ENCODE data around the gene FYN. TPM values are rescaled to one million over a fixed set of nuclear protein-coding genes. Genes with fewer than 3 reads are reported as not detected.

Gene FYN
- total RNA-seq, 1 experiment from 2014 or later, result 37.8 TPM

- H3K36me3 Mint-ChIP-seq (ENCODE audit: insufficient read depth, unreplicated experiment), result no peaks in the 10 kb centered on the region
- H3K27me3 Mint-ChIP-seq (ENCODE audit: insufficient read depth, unreplicated experiment), result no peaks in the 10 kb centered on the region
- no peaks in the 10 kb centered on the region for H3K9me3 Mint-ChIP-seq (ENCODE audit: unreplicated experiment)
- TF ChIP-seq CTCF (IDR thresholded peaks at IDR 0.05; ENCODE audit: unreplicated experiment), result no peak
- intact Hi-C loops (cut with micrococcal nuclease), result no loop called here
- H3K4me3 Mint-ChIP-seq (ENCODE audit: unreplicated experiment), result no peak overlapping the region
- no peaks in the 10 kb centered on the region for H3K4me1 Mint-ChIP-seq (ENCODE audit: insufficient read depth, unreplicated experiment)
- POLR2A ChIA-PET, result interaction anchor here (0.6 kb wide), 2 partner anchors 242 to 721 kb away, joined by 3 read pairs; no protein-coding TSS in a partner anchor
- DNase-seq (ENCODE audit: unreplicated experiment), result no peak
- CTCF ChIA-PET, result interaction anchor here (0.5 to 0.6 kb wide), 2 partner anchors 37 to 75 kb away, joined by 3 read pairs; no protein-coding TSS in a partner anchor
- no TSS peak for BruUV-seq (replicated peaks)
- H3K27ac Mint-ChIP-seq (ENCODE audit: low read depth, unreplicated experiment), result no peak overlapping the region
Measured at GRCh38 chr6:111766201-111766857, 106.9 kb downstream of the FYN start.

- no TSS peak for BruUV-seq (replicated peaks)
- POLR2A ChIA-PET, result no interaction called here
- CTCF ChIA-PET, result interaction anchor here (0.5 kb wide), 1 partner anchor 37 kb away, joined by 3 read pairs; no protein-coding TSS in a partner anchor
- Mint-ChIP-seq H3K27ac (ENCODE audit: low read depth, unreplicated experiment) (no peak overlapping the region), H3K4me1 (ENCODE audit: insufficient read depth, unreplicated experiment) (no peaks in the 10 kb centered on the region), H3K36me3 (ENCODE audit: insufficient read depth, unreplicated experiment) (no peaks in the 10 kb centered on the region), H3K27me3 (ENCODE audit: insufficient read depth, unreplicated experiment) (no peaks in the 10 kb centered on the region), H3K4me3 (ENCODE audit: unreplicated experiment) (no peak overlapping the region), H3K9me3 (ENCODE audit: unreplicated experiment) (no peaks in the 10 kb centered on the region)
- intact Hi-C loops (cut with micrococcal nuclease), result no loop called here
- TF ChIP-seq CTCF (IDR thresholded peaks at IDR 0.05; ENCODE audit: unreplicated experiment), result no peak
- DNase-seq (ENCODE audit: unreplicated experiment), result no peak
Measured at GRCh38 chr6:111765763-111766162, 107.5 kb downstream of the FYN start.

- intact Hi-C loops (cut with micrococcal nuclease), result no loop called here
- POLR2A ChIA-PET, result no interaction called here
- DNase-seq (ENCODE audit: unreplicated experiment), result no peak
- no peak for TF ChIP-seq CTCF (IDR thresholded peaks at IDR 0.05; ENCODE audit: unreplicated experiment)
- H3K27me3 Mint-ChIP-seq (ENCODE audit: insufficient read depth, unreplicated experiment), result no peaks in the 10 kb centered on the region
- CTCF ChIA-PET, result interaction anchor here (0.7 kb wide), 1 partner anchor 43 kb away, joined by 3 read pairs; no protein-coding TSS in a partner anchor
- H3K4me3 Mint-ChIP-seq (ENCODE audit: unreplicated experiment), result no peak overlapping the region
- H3K4me1 Mint-ChIP-seq (ENCODE audit: insufficient read depth, unreplicated experiment), result no peaks in the 10 kb centered on the region
- no peaks in the 10 kb centered on the region for H3K9me3 Mint-ChIP-seq (ENCODE audit: unreplicated experiment)
- H3K27ac Mint-ChIP-seq (ENCODE audit: low read depth, unreplicated experiment), result no peak overlapping the region
- no peaks in the 10 kb centered on the region for H3K36me3 Mint-ChIP-seq (ENCODE audit: insufficient read depth, unreplicated experiment)
- BruUV-seq (replicated peaks), result no TSS peak
Measured at GRCh38 chr6:111764238-111765175, 108.7 kb downstream of the FYN start.

- Mint-ChIP-seq H3K27ac (ENCODE audit: low read depth, unreplicated experiment) (no peak overlapping the region), H3K4me1 (ENCODE audit: insufficient read depth, unreplicated experiment) (no peaks in the 10 kb centered on the region), H3K4me3 (ENCODE audit: unreplicated experiment) (no peak overlapping the region), H3K27me3 (ENCODE audit: insufficient read depth, unreplicated experiment) (no peaks in the 10 kb centered on the region), H3K9me3 (ENCODE audit: unreplicated experiment) (no peaks in the 10 kb centered on the region), H3K36me3 (ENCODE audit: insufficient read depth, unreplicated experiment) (no peaks in the 10 kb centered on the region)
- no TSS peak for BruUV-seq (replicated peaks)
- intact Hi-C loops (cut with micrococcal nuclease), result no loop called here
- no peak for TF ChIP-seq CTCF (IDR thresholded peaks at IDR 0.05; ENCODE audit: unreplicated experiment)
- no peak for DNase-seq (ENCODE audit: unreplicated experiment)
- ChIA-PET CTCF (no interaction called here), POLR2A (interaction anchor here (0.8 kb wide), 1 partner anchor 245 kb away, joined by 3 read pairs; no protein-coding TSS in a partner anchor)
Measured at GRCh38 chr6:111763381-111763780, 109.9 kb downstream of the FYN start.
